ENCODE measurements around the gene ZHX3. TPM values are rescaled to one million over a fixed set of nuclear protein-coding genes. Genes with fewer than 3 reads are reported as not detected.

ZHX3 gene
- total RNA-seq, 1 experiment from 2014 or later: 9.6 TPM

DNA sequence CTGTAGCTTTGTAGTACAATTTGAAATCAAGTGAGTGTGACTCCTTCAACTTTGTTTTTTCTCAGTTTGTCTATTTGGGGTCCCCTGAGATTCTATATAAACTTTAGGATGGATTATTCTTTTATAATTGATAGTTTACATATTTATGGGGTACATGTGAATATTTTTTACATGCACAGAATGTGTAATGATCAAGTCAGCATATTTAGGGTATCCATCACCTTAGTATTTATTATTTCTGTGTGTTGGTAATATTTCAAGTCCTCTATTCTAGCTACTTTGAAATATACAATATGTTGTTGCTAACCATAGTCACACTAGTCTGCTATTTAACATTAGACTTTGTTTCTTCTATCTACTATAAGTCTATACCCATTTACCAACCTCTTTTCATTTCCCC, 129.9 kb downstream of the ZHX3 start:
- POLR2A ChIA-PET: no interaction called here
- Mint-ChIP-seq H3K27me3 (ENCODE audit: low read depth) (no peaks in the 10 kb centered on the region; the same call in 1 of the 2 replicates), H3K4me1 (no peaks in the 10 kb centered on the region), H3K9me3 (no peaks in the 10 kb centered on the region), H3K27ac (no peak overlapping the region), H3K4me3 (no peak overlapping the region), H3K36me3 (no peaks in the 10 kb centered on the region)
- CTCF ChIA-PET: interaction anchor here (1.0 to 3.7 kb wide), 2 partner anchors 15 to 152 kb away, joined by 4 to 18 read pairs; partner anchors contain the start of gene LPIN3
- DNase-seq (ENCODE audit: low spot score): no peak
- TF ChIP-seq ZNF512 (CRISPR knock-in tag; IDR thresholded peaks at IDR 0.05; ENCODE audit: borderline replicate concordance) (no peak), ELF4 (CRISPR knock-in tag; IDR thresholded peaks at IDR 0.05; ENCODE audit: low read depth) (no peak), ZNF317 (CRISPR knock-in tag; IDR thresholded peaks at IDR 0.05; ENCODE audit: borderline replicate concordance, low read depth) (no peak), RORB (CRISPR knock-in tag; IDR thresholded peaks at IDR 0.05) (no peak), FOXP1 (CRISPR knock-in tag; IDR thresholded peaks at IDR 0.05; ENCODE audit: borderline replicate concordance) (no peak), NR2C2 (CRISPR knock-in tag; IDR thresholded peaks at IDR 0.05) (no peak), ATF1 (CRISPR knock-in tag; IDR thresholded peaks at IDR 0.05) (no peak), SMAD3 (CRISPR knock-in tag; IDR thresholded peaks at IDR 0.05; ENCODE audit: borderline replicate concordance) (no peak), ATF3 (CRISPR knock-in tag; conservative IDR thresholded peaks at IDR 0.05) (no peak), MYBL2 (CRISPR knock-in tag; IDR thresholded peaks at IDR 0.05) (no peak), ZNF121 (CRISPR knock-in tag; IDR thresholded peaks at IDR 0.05) (no peak), TP53 (CRISPR knock-in tag; IDR thresholded peaks at IDR 0.05) (no peak)
- TF ChIP-seq, protein P1, sequence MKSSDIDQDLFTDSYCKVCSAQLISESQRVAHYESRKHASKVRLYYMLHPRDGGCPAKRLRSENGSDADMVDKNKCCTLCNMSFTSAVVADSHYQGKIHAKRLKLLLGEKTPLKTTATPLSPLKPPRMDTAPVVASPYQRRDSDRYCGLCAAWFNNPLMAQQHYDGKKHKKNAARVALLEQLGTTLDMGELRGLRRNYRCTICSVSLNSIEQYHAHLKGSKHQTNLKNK (CRISPR knock-in tag; IDR thresholded peaks at IDR 0.05): no peak
- TF ChIP-seq, protein P2, sequence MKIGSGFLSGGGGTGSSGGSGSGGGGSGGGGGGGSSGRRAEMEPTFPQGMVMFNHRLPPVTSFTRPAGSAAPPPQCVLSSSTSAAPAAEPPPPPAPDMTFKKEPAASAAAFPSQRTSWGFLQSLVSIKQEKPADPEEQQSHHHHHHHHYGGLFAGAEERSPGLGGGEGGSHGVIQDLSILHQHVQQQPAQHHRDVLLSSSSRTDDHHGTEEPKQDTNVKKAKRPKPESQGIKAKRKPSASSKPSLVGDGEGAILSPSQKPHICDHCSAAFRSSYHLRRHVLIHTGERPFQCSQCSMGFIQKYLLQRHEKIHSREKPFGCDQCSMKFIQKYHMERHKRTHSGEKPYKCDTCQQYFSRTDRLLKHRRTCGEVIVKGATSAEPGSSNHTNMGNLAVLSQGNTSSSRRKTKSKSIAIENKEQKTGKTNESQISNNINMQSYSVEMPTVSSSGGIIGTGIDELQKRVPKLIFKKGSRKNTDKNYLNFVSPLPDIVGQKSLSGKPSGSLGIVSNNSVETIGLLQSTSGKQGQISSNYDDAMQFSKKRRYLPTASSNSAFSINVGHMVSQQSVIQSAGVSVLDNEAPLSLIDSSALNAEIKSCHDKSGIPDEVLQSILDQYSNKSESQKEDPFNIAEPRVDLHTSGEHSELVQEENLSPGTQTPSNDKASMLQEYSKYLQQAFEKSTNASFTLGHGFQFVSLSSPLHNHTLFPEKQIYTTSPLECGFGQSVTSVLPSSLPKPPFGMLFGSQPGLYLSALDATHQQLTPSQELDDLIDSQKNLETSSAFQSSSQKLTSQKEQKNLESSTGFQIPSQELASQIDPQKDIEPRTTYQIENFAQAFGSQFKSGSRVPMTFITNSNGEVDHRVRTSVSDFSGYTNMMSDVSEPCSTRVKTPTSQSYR (CRISPR knock-in tag; IDR thresholded peaks at IDR 0.05): no peak
- TF ChIP-seq, protein P3, sequence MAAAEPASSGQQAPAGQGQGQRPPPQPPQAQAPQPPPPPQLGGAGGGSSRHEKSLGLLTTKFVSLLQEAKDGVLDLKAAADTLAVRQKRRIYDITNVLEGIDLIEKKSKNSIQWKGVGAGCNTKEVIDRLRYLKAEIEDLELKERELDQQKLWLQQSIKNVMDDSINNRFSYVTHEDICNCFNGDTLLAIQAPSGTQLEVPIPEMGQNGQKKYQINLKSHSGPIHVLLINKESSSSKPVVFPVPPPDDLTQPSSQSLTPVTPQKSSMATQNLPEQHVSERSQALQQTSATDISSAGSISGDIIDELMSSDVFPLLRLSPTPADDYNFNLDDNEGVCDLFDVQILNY (CRISPR knock-in tag; IDR thresholded peaks at IDR 0.05): no peak
- TF ChIP-seq, protein P4, sequence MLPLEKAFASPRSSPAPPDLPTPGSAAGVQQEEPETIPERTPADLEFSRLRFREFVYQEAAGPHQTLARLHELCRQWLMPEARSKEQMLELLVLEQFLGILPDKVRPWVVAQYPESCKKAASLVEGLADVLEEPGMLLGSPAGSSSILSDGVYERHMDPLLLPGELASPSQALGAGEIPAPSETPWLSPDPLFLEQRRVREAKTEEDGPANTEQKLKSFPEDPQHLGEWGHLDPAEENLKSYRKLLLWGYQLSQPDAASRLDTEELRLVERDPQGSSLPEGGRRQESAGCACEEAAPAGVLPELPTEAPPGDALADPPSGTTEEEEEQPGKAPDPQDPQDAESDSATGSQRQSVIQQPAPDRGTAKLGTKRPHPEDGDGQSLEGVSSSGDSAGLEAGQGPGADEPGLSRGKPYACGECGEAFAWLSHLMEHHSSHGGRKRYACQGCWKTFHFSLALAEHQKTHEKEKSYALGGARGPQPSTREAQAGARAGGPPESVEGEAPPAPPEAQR (CRISPR knock-in tag; IDR thresholded peaks at IDR 0.05): no peak
- ATAC-seq: no peak

- POLR2A ChIA-PET: no interaction called here
- no peak overlapping the region for H3K27ac Mint-ChIP-seq
- H3K27me3 Mint-ChIP-seq (ENCODE audit: low read depth): no peaks in the 10 kb centered on the region
- H3K36me3 Mint-ChIP-seq: no peaks in the 10 kb centered on the region
- ATAC-seq (no peak), DNase-seq (ENCODE audit: low spot score) (no peak)
- no peaks in the 10 kb centered on the region for H3K9me3 Mint-ChIP-seq
- no peaks in the 10 kb centered on the region for H3K4me1 Mint-ChIP-seq
- no peak overlapping the region for H3K4me3 Mint-ChIP-seq
- CTCF ChIA-PET: interaction anchor here (0.7 to 3.7 kb wide), 4 partner anchors 12 to 219 kb away, joined by 4 to 18 read pairs (median 8); partner anchors contain the start of gene LPIN3
- no peak for TF ChIP-seq ZNF671 (CRISPR knock-in tag; IDR thresholded peaks at IDR 0.05)
- TF ChIP-seq FOXP1 (CRISPR knock-in tag; IDR thresholded peaks at IDR 0.05; ENCODE audit: borderline replicate concordance): no peak
- TF ChIP-seq MYBL2 (CRISPR knock-in tag; IDR thresholded peaks at IDR 0.05): no peak
- TF ChIP-seq, protein P5, sequence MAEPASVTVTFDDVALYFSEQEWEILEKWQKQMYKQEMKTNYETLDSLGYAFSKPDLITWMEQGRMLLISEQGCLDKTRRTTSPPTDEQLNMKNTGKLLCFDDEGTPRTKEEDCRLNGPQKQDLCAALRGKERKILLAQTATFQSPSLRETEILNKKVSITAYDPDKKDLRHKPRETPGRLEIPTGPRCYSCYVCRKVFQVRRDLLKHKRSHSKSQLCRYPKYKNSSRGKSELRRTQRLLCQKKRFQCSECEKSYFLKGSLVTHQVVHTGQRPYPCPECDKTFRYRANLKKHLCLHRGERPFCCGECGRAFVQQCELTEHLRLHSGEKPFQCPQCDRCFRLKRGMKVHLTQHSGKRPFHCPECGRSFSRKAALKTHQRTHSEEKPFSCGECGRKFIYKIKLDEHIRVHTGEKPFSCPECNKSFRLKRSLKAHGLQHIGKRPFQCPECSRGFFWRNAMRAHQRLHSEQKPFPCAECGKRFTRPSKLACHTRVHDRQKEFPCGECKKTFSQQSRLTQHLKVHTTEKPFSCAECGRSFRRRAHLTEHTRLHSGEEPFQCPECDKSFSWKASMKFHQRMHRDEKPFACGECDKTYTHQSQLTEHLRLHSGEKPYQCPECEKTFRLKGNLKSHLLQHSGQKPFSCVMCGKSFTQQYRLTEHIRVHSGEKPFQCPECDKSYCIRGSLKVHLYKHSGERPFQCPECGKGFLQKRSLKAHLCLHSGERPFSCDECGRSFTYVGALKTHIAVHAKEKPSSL (CRISPR knock-in tag; conservative IDR thresholded peaks at IDR 0.05): no peak
- TF ChIP-seq, protein P3 (CRISPR knock-in tag; IDR thresholded peaks at IDR 0.05): no peak
- TF ChIP-seq PRRX2 (CRISPR knock-in tag; IDR thresholded peaks at IDR 0.05): no peak
- TF ChIP-seq CREB1 (CRISPR knock-in tag; IDR thresholded peaks at IDR 0.05): no peak
- TF ChIP-seq MXD4 (CRISPR knock-in tag; IDR thresholded peaks at IDR 0.05; ENCODE audit: borderline replicate concordance): no peak
- no peak for TF ChIP-seq ZNF138 (CRISPR knock-in tag; conservative IDR thresholded peaks at IDR 0.05)
Measured at GRCh38 chr20:41185013-41185757, 132.3 kb downstream of the ZHX3 start.

Measured in WTC11 (cell line).